C4-2B (cell line): Measurements from ENCODE around the gene AGBL4.

Experiments
- CTCF ChIP-seq: fragments of 450-650 bp; conservative IDR thresholded peaks from 2 replicates; pipeline ENCODE4 v1.5.1; 2017; ENCODE audit warnings: mild to moderate bottlenecking
- ZFX ChIP-seq: fragments of 450-650 bp; IDR thresholded peaks from 2 replicates; pipeline ENCODE4 v1.6.1; 2017

- no peak for TF ChIP-seq CTCF
- TF ChIP-seq ZFX: no peak
These were observed 788.8 kb downstream of the AGBL4 start for GRCh38 chr1:49234988-49235387.
